ENCODE results near the gene ZBTB49. TPM values are rescaled to one million over a fixed set of nuclear protein-coding genes. Genes with fewer than 3 reads are reported as not detected.

ZBTB49 gene
- total and polyA plus RNA-seq, 9 donors = 4.0 to 5.9 (median 5.3) TPM

GRCh38 chr4:4368809-4369580 lies 78.9 kb downstream of the ZBTB49 start:
- WGBS (ENCODE audit: insufficient coverage) = 60% methylated on average over 9 of the region's 11 CpGs
- Histone ChIP-seq H3K9me3 (replicated peaks; ENCODE audit: control insufficient read depth, low read depth, low read length) (no peaks in the 10 kb centered on the region), H3K4me3 (ENCODE audit: low read length) (no peak overlapping the region), H3K36me3 (ENCODE audit: control insufficient read depth, insufficient read depth, low read length) (no peaks in the 10 kb centered on the region), H3K27me3 (ENCODE audit: control insufficient read depth, insufficient read depth, low read length) (peaks cover 4% of the 10 kb centered on the region), H3K27ac (ENCODE audit: low read length) (no peak overlapping the region), H3K4me1 (ENCODE audit: control insufficient read depth, insufficient read depth, low read length) (no peaks in the 10 kb centered on the region)
- peak; percentile 14 for DNase-seq

Other genes starting within 250 kb of the ZBTB49 start
- not detected for gene OTOP1, start 63.3 kb upstream of the ZBTB49 start, total RNA-seq
- not detected for gene OTOP1, start 63.3 kb upstream of the ZBTB49 start, polyA plus RNA-seq (ENCODE audit: insufficient read depth in 1 of 8, insufficient read length in 8 of 8, low replicate concordance in 1 of 8)
- gene TMEM128, start 42.0 kb upstream of the ZBTB49 start, total RNA-seq = 21.5 TPM
- gene TMEM128, start 42.0 kb upstream of the ZBTB49 start, polyA plus RNA-seq (ENCODE audit: insufficient read depth in 1 of 8, insufficient read length in 8 of 8, low replicate concordance in 1 of 8) = 10 to 100 TPM; 17.2 to 24.7 (median 19.6) TPM
- 11.3 TPM for gene LYAR, start 97 bp upstream of the ZBTB49 start, total RNA-seq
- 10 to 100 TPM; 13.1 to 19.3 (median 15.4) TPM for gene LYAR, start 97 bp upstream of the ZBTB49 start, polyA plus RNA-seq (ENCODE audit: insufficient read depth in 1 of 8, insufficient read length in 8 of 8, low replicate concordance in 1 of 8)
- 0.75 TPM for gene NSG1, start 96.9 kb downstream of the ZBTB49 start, total RNA-seq
- 10 to 100 TPM in 1 of 8 donors, 1 to 10 TPM in 7; 1.8 to 12.2 (median 2.8) TPM for gene NSG1, start 96.9 kb downstream of the ZBTB49 start, polyA plus RNA-seq (ENCODE audit: insufficient read depth in 1 of 8, insufficient read length in 8 of 8, low replicate concordance in 1 of 8)

Measured in muscle of leg (tissue), 11 donors.